Liver (tissue), 9 donors: ENCODE data around the gene UBE2N. TPM values are rescaled to one million over a fixed set of nuclear protein-coding genes. Genes with fewer than 3 reads are reported as not detected.

ENCODE experiments used
- DNase-seq: peaks from one replicate; pipeline ENCODE4 v3.0.0-alpha.2; 2017; ENCODE audit warnings: low spot score
- H3K27ac ChIP-seq, 2 donors: one replicate each; pipeline ENCODE4 v1.7.0; 2013; ENCODE audit warnings: inconsistent platforms in 2 of 2, low read length in 2 of 2, control low read depth in 1 of 2, low read depth in 1 of 2, mild to moderate bottlenecking in 1 of 2
- H3K27me3 ChIP-seq, 4 donors: one replicate each; pipeline versions ENCODE4 v1.6.1 to v1.7.0; 2013; ENCODE audit warnings: low read length in 3 of 4, inconsistent platforms in 1 of 4, mild to moderate bottlenecking in 1 of 4, moderate library complexity in 1 of 4; ENCODE audit not compliant: control insufficient read depth in 4 of 4, insufficient read depth in 4 of 4
- H3K36me3 ChIP-seq, 4 donors: one replicate each; pipeline versions ENCODE4 v1.6.1 to v1.7.0; 2013; ENCODE audit warnings: low read length in 3 of 4, mild to moderate bottlenecking in 3 of 4, low read depth in 1 of 4, moderate library complexity in 1 of 4; ENCODE audit not compliant: control insufficient read depth in 4 of 4, insufficient read depth in 3 of 4
- H3K4me1 ChIP-seq, 4 donors: one replicate each; pipeline versions ENCODE4 v1.6.1 to v1.7.0; 2013; ENCODE audit warnings: low read length in 3 of 4, mild to moderate bottlenecking in 3 of 4, moderate library complexity in 1 of 4; ENCODE audit not compliant: control insufficient read depth in 4 of 4, insufficient read depth in 4 of 4
- H3K4me3 ChIP-seq, 3 donors: one replicate each; pipeline versions ENCODE4 v1.6.1 to v1.7.0; 2013; ENCODE audit warnings: low read length in 3 of 3, control low read depth in 1 of 3, low read depth in 1 of 3, mild to moderate bottlenecking in 1 of 3
- H3K9ac ChIP-seq, 2 donors: one replicate each; pipeline ENCODE4 v1.7.0; 2013; ENCODE audit warnings: low read length in 2 of 2, mild to moderate bottlenecking in 2 of 2, moderate library complexity in 2 of 2, control low read depth in 1 of 2, low read depth in 1 of 2
- H3K9me3 ChIP-seq, 4 donors: one replicate each; pipeline versions ENCODE4 v1.6.1 to v1.7.0; 2013; ENCODE audit warnings: low read length in 3 of 4; ENCODE audit not compliant: control insufficient read depth in 4 of 4
- ATF3 ChIP-seq: IDR thresholded peaks from 2 replicates; pipeline ENCODE4 v1.6.1; 2016; ENCODE audit warnings: antibody characterized with exemption
- CTCF ChIP-seq: fragments of 150-350 bp; IDR thresholded peaks from 2 replicates; pipeline ENCODE4 v1.5.1; 2017; ENCODE audit warnings: improper control_type of control experiment, low read depth, low read length; ENCODE audit not compliant: missing input control
- FOXA1 ChIP-seq: IDR thresholded peaks from 2 replicates; pipeline ENCODE4 v1.6.1; 2016; ENCODE audit warnings: antibody characterized with exemption
- FOXA2 ChIP-seq: IDR thresholded peaks from 2 replicates; pipeline ENCODE4 v1.6.1; 2016; ENCODE audit warnings: antibody characterized with exemption
- GABPA ChIP-seq, 2 donors: IDR thresholded peaks in 1 of 2; conservative IDR thresholded peaks in 1 of 2; 2 replicates each; pipeline ENCODE4 v1.6.1; 2016; ENCODE audit warnings: antibody characterized with exemption in 2 of 2, mild to moderate bottlenecking in 1 of 2, moderate library complexity in 1 of 2
- HNF4A ChIP-seq, 2 donors: conservative IDR thresholded peaks; 2 replicates each; pipeline ENCODE4 v1.6.1; 2016; ENCODE audit warnings: antibody characterized with exemption in 2 of 2, mild to moderate bottlenecking in 2 of 2
- HNF4G ChIP-seq: IDR thresholded peaks from 2 replicates; pipeline ENCODE4 v1.6.1; 2016; ENCODE audit warnings: antibody characterized with exemption
- NR2F2 ChIP-seq: IDR thresholded peaks from 2 replicates; pipeline ENCODE4 v1.6.1; 2016; ENCODE audit warnings: antibody characterized with exemption
- REST ChIP-seq: IDR thresholded peaks from 2 replicates; pipeline ENCODE4 v1.6.1; 2016; ENCODE audit warnings: antibody characterized with exemption, mild to moderate bottlenecking
- RXRA ChIP-seq, 2 donors: IDR thresholded peaks; 2 replicates each; pipeline ENCODE4 v1.6.1; 2017 to 2018; ENCODE audit warnings: antibody characterized with exemption in 2 of 2, mild to moderate bottlenecking in 1 of 2
- TAF1 ChIP-seq: conservative IDR thresholded peaks from 2 replicates; pipeline ENCODE4 v1.6.1; 2016; ENCODE audit warnings: antibody characterized with exemption, mild to moderate bottlenecking
- YY1 ChIP-seq: IDR thresholded peaks from 2 replicates; pipeline ENCODE4 v1.6.1; 2016; ENCODE audit warnings: antibody characterized with exemption, mild to moderate bottlenecking
- WGBS: extraction: QIAGEN DNeasy Blood & Tissue Kit; methylation state at CpG from one replicate; pipeline ENCODE4 v1.1.7; 2013; 5-methylcytosine and 5-hydroxymethylcytosine counted together
- polyA plus RNA-seq, 2 donors: library from polyadenylated mRNA; stranded (reverse) in 1 of 2; unstranded in 1 of 2; fragments of 200-250 nt in 1 of 2; fragments of >200 nt in 1 of 2; fragmentation: Nextera tagmentation in 1 of 2; extraction: Ambion mirVana in 1 of 2; gene quantifications; one replicate each; pipeline versions ENCODE4 v1.2.1 to v1.2.3, GENCODE V29; 2013 to 2015
- total RNA-seq, 2 donors: library from RNA; depleted of rRNA; stranded (reverse); fragments of >200 nt; gene quantifications; one replicate each; pipeline ENCODE4 v1.2.3, GENCODE V29; 2014
- donor health status: healthy.
- donor health status: healthy.
- donor health status: healthy.
- donor health status: healthy.
- donor health status: healthy.

Gene UBE2N
- total and polyA plus RNA-seq, 4 donors = 13.9 to 63.7 (median 32.6) TPM

GRCh38 chr12:93465841-93466240 lies 24.1 kb upstream of the UBE2N start:
- TF ChIP-seq TAF1 (no peak), HNF4A (conservative IDR thresholded peaks at IDR 0.05) (no peak), CTCF (no peak)
- DNase-seq = no peak
- H3K9me3 ChIP-seq = no peaks in the 10 kb centered on the region
- peaks cover 2 to 16% (median 6%) of the 10 kb centered on the region in 4 donors for H3K4me1 ChIP-seq
- no peaks in the 10 kb centered on the region for H3K27me3 ChIP-seq
- WGBS = 97% methylated on average over 5 of the region's 5 CpGs
- no peak overlapping the region for H3K4me3 ChIP-seq
- H3K36me3 ChIP-seq = no peaks in the 10 kb centered on the region
- no peak overlapping the region for H3K9ac ChIP-seq
- no peak overlapping the region for H3K27ac ChIP-seq

- no peak for DNase-seq
- WGBS = 93% methylated on average over 3 of the region's 3 CpGs
- Histone ChIP-seq H3K9me3 (no peaks in the 10 kb centered on the region), H3K4me3 (no peak overlapping the region), H3K36me3 (no peaks in the 10 kb centered on the region), H3K27ac (no peak overlapping the region), H3K9ac (no peak overlapping the region), H3K27me3 (no peaks in the 10 kb centered on the region), H3K4me1 (no peaks in the 10 kb centered on the region)
- no peak for TF ChIP-seq FOXA1
- TF ChIP-seq RXRA (IDR thresholded peaks at IDR 0.05) = no peak
- TF ChIP-seq REST = no peak
- no peak for TF ChIP-seq NR2F2
- no peak for TF ChIP-seq TAF1
- TF ChIP-seq GABPA (IDR thresholded peaks at IDR 0.05 in 1 of 2, conservative IDR thresholded peaks at IDR 0.05 in 1 of 2) = no peak
- TF ChIP-seq FOXA2 = no peak
- TF ChIP-seq CTCF = no peak
- no peak for TF ChIP-seq YY1
- TF ChIP-seq HNF4G = no peak
- TF ChIP-seq ATF3 = no peak
These were observed 19.8 kb upstream of the UBE2N start for GRCh38 chr12:93461503-93461902.
